Activated CD8-positive, alpha-beta memory T cell treated with anti-CD3 and anti-CD28 coated beads, Interleukin-2, amount 50 U/mL, for 24 hours (primary cell): Measurements from ENCODE around the gene RAI1.

Experiments used
- DNase-seq: peaks from one replicate; pipeline ENCODE4 v3.0.0-alpha.2; 2020; ENCODE audit errors: extremely low read depth

The RAI1 gene

DNA sequence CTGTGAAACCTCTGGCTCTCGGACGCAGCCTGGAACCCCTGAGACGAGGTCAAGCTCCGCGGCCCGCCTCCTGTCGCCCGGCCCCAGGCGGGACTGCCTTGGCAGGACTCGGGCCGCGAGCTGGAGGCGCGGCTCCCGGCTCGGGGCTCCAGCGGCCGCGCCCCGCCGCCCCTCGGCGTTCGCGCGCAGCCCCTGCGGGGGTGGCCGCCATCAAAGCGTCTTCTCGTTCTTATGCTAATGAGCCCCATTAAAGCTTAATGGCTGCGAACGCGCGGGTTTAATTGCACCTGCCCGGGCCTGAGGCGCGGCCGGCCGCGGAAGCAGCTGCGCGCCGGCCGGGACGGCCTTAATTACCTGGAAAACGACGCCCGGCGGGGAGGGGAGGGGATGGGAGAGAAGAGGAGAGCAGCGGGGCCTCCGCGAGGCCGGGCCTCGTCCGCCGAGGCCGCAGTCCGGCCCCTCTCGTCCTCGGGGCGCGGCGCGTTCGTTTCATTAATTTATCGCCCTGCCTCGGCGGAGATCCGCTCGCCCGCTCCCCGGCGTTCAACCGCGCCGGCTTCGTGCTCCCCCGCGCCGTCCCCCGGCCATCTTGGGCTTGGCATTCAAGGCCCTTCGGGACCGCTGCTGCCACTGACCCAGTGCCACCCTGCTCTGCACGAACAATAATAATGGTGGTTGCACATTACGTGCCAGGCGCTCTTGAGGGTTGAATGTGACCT is 19.2 kb downstream of the RAI1 start:
- no peak for DNase-seq

DNA sequence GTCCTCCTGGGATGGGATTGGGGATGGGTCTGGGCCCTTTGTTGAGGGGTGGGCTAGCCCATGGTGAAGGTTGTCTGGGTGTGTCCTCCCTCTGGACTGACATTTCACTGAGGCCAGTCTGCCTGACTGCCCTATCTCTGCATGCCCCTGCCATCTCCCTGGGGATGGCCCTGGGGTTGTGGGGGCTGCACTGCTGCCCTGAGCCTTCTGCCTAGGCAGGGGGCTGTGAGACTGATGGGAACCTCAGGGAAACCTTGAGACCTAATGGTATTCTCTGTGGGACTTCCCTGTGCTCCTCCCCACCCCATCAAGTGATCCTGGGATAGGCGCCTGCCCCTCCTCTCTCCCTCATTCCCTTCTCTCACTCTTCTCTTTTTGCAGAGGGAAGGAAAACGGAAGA is 19.9 kb downstream of the RAI1 start:
- no peak for DNase-seq

DNA sequence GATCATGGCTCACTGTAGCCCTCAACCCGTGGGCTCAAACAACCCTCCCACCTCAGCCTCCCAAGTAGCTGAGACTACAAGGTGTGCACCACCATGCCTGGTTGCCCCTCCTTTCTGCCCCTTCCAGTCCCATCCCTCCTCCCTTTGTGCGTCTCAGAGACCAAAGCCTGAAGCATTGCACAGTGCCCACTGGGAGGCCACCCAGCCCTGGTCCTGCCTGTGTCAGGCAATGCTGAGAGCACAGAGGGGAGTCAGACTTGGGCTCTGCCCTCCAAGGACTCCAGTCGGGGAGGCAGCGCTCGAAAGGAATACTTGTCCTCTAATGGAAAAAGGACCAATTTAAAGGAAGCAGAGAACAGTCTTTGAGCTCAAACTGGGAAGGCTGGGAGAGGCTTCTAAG is 20.4 kb downstream of the RAI1 start:
- no peak for DNase-seq

DNA sequence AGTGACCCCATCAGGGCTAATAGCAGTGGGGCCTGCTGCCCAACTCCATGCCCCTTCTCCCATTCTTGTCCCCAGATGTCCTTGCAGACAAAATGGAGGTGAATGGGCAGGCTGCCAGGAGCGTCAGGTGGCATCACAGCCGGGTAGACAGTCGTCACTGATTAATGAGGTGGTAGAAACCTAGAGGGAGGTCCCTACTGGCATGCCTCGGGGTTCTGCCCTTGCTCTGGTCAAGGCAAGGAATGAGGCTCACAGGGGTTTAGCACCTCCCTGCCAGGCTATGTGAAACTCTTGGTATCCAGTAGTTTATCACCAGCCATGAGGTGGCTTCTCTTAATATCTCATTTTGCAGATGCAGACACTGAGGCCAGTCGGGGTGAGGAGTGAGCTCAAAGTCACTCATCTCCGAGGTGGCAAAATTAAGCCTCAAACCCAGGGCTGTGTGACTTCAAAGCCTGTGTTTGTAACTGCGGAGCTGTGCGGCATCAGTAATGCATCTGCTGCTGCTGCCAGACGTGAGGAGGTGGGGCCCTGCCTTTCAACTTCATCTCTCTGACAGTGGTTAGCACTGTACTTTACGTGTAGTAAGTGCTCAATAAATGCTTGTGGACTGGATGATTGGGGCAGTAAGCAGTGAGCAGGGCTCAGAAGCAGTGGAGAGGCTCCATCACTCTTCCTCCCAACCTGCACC is 21.3 kb downstream of the RAI1 start:
- DNase-seq = no peak

DNA sequence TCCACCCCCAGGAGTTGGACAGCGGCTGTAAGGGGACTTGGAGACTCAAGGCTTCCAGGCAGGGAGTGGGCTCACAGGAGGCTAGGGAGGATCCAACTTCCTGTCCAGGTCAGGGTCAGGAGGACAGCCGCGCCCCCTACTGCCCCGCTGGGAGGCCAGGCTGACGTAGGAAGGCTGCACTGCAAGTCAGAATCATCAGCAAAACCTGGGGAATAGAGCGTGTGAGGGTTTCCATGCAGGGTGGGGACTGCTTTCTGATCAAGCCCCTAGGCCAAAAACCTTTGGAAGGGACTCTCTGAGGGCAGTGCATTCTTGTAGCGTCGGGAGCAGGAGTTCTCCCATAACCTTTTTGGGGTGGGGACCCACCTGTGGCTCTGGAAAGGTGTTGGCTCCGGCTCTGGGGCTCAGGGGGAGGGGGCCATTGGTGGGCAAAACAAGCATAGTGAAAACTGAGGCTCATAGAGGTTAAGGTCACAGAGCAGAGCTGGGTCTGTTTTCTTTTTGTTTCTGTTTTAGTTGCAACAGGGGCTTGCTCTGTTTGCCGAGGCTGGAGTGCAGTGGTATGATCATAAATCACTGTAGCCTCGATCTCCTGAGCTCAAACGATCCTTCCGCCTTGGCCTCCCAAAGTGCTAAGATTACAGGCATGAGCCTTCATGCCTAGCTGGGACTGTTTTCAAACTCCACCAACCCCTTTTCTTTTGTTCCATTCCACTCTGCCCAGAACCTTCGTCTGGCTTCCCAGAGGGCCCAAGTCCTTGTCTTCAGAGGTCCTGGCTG is 22.1 kb downstream of the RAI1 start:
- DNase-seq = no peak

DNA sequence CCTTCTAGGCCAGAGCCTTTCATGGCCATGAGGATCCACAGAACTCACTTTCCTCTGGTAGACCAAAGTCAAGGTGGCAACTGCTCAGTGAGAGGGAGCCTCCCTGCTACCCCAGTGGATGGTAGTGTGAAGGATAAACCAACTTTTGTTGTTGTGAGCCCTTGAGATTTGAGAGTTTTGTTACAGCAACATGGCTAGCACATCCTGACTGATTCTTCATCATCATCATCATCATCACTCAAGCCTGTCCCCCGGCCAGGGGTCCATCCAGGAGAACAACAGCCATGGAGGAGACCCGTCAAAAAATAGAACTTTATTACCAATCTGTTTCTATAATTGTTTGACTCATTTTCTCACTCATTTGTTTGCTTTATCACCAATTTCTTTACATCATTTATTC is 23.7 kb downstream of the RAI1 start:
- DNase-seq = no peak

DNA sequence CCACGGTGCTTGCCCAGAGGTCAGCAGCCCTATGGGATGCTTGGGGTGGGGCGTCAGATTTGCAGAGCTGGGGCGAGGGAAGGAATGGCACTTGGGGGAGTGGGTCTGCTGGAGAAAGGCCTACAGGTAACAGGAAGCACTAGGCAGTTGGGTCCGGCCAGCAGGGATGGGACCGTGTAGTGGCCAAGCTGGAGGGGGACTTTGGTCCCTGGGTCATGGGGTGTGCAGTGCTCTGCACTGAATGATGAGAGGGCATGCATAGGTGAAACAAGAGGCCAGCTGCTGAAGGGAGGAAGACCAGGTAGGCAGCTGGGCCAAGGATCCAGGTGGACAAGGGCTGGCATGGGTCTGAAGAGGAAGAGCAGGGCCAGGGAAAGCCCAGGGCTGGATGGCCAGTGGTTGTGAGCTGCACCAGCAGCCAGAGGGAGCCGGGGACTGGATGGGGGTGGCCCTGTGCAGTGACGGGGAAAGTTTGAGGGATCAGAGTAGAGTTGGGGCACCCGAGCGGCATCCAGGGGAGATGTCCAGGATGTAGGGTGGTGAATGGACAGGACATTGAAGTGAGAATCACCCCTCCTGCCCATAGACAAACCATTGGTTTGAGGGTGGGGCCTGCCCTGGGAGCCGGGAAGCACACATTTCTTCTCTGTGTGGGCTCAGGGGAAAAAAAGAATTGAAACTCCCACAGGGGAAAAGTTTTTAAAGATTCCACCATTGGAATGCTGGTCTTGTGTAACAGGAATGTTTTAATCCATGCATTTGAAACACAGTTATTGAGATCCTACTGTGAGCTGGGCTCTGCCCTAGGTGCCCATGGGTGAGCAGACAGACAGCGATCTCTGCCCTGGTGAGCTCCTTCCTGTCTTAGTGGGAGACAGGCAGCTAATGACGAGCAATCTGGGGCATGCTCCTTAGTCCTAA is 25.1 kb downstream of the RAI1 start:
- no peak for DNase-seq

DNA sequence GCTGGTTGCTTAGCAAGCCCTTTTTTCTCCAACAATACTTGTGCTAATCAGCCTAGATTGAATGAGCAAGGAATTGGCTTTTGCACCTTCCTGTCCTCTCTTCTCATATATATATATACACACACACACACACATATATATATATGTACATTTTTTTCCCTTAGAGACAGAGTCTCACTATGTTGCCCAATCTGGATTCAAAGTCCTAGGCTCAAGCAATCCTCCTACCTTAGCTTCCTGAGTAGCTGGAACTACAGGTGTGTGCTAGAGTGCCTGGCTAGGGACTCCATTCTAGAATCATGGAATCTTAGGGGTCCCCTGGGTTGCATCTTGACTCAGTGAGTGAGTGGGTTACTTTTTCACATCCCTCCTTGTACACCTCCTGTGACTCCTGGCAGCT is 27.0 kb downstream of the RAI1 start:
- DNase-seq = no peak

DNA sequence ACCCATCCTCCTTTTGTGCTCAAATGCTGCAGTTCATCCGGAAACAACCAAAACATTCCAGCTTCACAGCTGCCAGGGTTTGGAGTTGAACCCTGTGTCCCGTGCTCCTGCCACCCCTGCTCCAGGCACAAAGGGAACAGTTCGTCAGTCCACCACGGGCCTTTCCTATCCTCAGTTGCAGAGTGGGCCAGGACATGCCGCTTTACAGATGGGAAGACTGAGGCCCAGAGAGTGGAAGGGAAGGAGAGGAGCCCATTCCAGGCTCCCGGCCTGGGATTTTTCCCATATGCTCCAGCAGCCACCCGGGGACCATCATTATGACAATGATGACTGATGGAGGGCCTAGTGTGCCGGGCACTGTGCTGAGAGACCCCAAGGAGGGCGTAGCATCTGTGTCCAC is 27.6 kb downstream of the RAI1 start:
- DNase-seq = no peak

DNA sequence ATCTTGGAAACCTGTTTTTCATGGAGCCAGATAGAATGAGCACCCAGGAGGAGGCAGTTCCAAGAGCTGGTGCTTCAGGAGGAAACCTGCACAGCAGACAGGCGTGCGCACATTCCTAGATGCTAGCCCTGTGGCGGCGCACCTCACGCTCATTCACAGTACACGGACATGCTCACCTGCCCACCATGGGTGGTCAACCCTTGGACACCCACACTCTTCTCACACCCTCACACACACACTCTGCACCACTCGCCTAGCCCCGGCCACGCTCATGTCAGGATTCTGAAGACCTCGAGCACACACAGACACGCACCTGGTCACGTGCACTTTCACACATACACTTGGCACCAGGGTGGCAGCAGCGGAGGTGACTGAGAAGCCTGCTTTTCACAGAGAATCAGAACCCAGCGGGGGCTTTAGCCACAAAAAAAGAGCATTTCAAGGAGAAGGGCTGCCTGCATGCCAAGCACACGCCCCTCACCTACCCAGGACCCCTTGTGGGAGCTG is 28.6 kb downstream of the RAI1 start:
- no peak for DNase-seq

DNA sequence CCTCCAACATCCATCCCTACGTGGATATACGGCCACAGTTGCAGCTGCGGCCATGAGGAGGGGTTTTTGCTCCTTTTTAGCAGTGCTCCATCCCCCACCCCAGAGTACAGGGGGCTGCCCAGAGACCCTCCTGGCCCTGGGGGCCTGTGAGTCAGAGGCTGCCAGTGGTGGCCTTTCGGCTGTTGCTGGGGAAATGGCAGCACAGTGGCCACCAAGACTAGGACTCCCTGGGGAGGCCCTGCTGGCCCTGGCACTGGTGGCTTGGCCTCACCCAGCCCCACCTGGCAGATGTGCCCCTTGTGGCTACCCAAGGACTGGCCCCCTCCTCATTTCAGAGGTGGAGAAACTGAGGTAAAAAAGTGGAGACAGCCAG is 29.1 kb downstream of the RAI1 start:
- DNase-seq = no peak

DNA sequence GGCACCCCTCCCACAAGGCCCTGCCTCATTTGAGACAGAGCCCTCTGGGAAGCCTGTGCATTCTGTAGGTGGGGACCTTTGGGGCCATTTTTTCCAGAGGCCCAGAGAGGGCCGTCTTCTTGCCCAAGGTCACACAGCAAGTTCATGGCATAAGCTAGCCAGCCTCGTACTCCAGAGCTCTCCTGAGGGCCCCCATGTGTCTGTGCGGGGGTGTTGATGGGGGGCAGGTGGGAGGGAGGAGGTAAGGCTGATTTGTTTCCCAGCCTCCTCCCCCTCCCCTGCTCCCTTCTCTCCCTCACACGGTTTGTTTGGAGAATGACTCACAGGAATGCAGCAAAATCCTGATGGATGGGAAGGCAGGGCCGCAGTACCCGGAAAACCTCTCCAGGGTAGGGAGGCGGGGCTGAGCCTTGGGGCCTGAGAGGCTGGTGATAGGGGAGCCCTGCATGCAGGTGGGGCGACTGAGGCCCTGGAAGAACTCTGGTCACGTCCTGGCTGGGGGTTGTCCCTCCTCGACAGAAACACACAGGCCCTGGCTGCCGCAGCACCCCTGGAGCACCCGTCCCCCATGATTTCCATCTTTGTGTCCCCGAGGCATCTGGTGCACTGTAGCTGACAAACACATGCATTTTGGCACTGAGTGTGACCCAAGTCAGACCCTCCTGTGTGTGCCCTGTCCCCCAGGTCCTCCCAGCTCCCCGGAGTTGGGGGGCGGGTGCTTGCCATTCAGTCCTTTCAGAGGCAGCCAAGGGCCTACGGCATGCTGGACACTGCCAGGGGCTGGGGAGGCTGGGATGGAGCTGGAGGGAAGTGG is 29.7 kb downstream of the RAI1 start:
- DNase-seq = no peak

DNA sequence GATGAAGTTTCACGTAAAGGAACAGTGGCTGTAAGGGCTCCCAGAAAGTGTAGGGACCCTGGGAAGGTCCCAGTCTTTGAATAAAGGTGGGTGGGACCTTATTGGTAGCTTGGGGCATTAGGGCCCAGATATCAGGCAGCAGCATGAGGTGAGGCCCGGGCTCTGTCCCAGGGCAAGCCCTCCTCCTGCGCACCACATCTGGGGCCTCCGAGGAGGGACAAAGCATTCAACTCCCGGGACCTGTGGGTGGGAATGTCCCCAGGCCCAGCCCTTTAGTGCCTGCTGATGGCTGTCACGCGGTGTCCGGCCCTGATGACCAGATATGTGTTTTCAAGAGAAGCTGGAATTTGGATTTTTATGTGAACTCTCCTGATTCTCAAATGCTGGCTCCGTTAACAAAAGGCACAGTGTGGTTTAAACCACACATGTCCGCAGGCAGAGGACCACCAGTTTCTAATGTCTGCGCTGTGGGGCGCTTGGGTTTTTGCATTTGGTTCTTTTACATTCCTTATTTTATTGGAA is 30.4 kb downstream of the RAI1 start:
- DNase-seq = no peak

DNA sequence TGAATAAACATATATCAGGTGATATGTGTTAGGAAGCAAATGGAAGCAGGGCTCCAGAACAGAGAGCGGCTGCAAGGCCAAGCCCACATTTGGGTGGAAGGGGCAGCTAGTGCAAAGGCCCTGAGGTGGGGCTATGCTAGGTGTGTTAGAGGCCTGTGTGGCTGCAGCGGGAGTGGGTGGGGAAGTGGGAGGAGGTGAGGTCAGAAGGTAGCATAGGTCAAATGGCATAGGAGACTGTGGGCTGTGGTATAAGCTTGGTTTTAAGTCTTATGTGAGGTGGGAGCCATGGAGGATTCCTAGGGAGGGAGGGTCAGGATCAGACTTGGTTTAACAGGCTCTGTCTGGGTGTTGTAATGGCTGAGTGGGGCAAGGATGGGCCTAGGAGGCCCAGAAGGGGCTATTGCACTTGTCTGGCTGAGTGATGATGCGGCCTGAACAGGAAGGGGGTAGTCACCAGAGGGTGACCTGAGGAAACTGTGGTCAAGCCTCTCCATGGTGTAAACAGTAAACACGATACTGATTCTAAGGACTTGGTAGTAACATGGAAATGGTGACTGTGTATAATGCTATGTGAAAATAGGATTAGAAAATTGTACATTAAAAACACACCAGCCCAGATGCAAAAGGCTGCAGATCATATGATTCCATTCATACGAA is 31.1 kb downstream of the RAI1 start:
- DNase-seq = no peak

DNA sequence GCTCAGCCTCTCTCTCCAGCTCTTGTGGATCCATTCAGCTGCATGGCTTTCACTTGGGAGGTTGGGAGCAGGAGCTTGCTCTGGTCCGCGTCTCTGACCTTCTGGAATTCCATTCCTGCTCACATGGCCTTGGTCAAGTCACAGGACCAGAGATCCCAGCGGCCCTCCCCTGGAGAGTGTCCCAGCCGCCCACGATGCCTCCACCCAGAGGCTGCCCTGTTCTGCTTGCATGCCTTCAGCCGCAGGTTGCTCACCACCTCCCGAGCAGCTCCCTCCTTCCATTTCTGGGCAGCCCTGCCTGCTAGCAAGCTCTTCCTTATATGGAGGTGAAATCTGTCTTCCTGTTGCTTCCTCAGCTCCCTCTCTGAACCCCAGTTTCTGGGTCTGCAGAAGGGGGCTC is 32.6 kb downstream of the RAI1 start:
- DNase-seq = no peak

DNA sequence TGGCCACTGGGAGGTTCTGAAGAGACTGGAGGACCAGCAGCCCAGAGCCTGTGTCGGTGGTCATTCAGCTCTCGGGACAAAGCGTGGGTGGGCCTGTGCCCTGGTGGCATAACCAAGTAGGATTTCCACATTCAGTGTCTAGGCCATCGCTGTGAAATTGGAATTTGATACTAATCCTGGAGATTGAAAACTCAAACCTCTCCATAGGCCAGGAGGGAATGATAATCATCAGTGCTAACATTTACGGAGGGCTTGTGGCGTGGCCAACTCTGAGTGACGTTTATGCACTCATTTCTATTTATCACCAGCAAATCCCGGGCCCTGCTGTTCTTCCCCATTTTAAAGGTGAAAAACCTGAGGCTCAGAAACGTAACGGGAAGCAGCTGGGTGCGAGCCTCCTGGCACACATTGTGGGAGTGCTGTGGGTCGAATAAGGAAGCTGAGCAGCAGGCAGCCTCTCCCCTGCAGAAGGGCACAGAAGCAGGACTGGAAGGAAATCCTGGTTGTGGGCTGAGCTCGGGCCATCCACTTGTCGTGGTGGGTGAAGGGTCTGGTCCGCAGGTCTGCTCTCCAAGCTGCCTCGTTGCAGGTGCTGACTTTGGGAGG is 33.1 kb downstream of the RAI1 start:
- DNase-seq = no peak

DNA sequence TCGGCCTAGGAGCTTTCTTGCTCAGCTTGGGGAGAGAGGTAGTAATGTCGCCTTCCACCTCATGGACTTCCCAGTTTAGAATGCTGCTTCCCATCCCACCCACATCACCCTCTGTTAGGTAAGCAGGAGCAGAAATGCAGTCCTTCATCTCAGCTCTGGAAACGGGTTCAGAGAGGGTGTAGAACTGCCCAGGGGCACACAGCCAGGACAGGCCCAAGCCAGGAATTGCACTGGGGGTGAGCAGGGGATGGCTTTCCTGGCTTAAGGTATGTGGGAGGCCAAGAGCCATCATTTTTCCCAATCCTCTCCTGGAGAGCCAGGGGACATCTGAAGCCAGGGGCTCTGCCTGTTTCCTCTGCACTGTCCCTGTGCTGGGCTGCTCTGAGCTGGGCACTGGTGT is 33.6 kb downstream of the RAI1 start:
- no peak for DNase-seq

DNA sequence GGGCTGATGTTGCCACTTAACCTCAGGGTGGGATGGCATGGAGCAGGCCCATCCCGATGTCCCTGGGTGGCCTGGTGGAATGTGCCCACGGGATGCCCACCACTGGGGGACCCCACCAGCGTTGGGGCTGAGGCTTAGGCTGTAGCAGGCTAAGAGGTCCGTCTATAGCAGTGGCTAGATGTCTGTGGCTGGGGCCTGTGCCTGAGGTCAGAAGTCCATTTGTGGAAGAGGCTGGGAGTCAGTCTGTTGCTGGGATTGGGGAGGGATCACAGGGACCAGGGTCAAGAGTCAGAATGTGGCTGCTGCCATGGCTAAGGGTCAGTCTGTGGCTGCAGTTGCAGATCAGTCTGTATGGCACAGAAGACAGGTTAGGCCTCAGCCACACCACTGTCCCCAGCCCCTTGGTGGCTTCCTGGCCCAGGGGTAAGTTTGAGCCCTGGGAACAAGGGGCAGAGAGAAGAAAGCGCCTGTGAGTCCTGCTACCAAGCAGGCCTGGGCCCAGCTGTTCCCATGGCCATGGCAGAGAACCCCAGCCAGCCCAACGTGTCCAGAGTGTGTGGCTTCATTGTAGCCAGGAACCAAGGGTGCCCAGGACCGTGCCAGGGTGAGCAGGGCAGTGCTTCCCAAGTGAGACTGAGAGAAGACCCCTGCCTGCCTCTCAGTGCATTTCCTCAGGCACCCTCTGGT is 35.7 kb downstream of the RAI1 start:
- no peak for DNase-seq

DNA sequence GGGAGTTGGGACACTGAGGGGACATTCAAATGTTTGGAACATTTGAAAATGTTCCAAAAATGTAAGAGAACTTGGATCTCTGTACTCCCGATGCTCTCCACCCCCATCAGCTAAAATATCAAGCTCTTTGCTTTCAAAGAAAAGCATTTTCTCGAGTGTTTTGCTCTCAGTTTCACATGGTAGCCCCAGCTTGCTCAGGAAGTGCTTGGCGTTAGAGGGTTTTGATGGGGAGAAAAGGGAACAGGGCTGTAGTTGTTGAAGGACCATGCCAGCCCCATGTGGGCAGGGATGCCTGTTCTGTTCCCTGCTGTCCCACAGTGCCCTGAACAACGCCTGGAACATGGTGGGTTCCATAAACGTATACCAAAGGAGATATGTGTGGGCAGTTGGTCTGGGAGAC is 37.0 kb downstream of the RAI1 start:
- DNase-seq = no peak
